Measurements from ENCODE around the gene TK1.

DNA sequence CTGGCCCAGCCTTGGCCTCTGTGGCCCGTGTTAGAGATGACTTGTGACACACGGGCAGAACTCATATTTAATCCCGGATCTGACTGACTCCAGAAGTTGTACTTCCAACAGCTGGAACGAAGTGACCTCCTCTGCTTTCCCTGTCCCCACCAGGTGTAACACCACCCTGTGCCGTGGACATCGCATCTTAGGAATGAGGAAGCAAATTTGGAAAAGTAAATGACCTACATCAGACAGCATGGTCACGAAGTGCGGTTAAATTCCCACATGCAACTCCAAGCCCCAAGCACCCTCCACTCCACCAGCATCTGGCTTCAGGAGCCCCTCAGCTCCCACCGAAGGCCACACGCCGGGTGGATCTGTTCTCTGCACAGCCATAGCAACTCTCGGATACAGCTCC lies 2.9 kb downstream of the TK1 start:
- TF ChIP-seq ARNT (IDR thresholded peaks at IDR 0.05) (no peak), FOXM1 (IDR thresholded peaks at IDR 0.05; ENCODE audit: borderline replicate concordance) (no peak), L3MBTL2 (conservative IDR thresholded peaks at IDR 0.05) (no peak)
